Measurements from ENCODE around the gene BRINP2.

GRCh38 chr1:177181280-177181630 lies 10.5 kb downstream of the BRINP2 start:
- TF ChIP-seq CTCF (conservative IDR thresholded peaks at IDR 0.05 in 1 of 2, IDR thresholded peaks at IDR 0.05 in 1 of 2; ENCODE audit: extremely low read depth in 1 of 2, insufficient read depth in 1 of 2, low read depth in 1 of 2, low read length in 2 of 2) (no peak), EZH2 (IDR thresholded peaks at IDR 0.05; ENCODE audit: borderline replicate concordance, low read length) (no peak)

Data from mammary epithelial cell (primary cell).